ENCODE data around the gene CYSLTR2.

- no peak for TF ChIP-seq CTCF (conservative IDR thresholded peaks at IDR 0.05; ENCODE audit: low read depth, low read length)
- TF ChIP-seq EZH2phosphoT487 (IDR thresholded peaks at IDR 0.05; ENCODE audit: borderline replicate concordance, low read length), result no peak
- TF ChIP-seq EZH2 (IDR thresholded peaks at IDR 0.05; ENCODE audit: low read length, unreplicated experiment), result no peak
Measured at GRCh38 chr13:48720621-48721020, 66.9 kb downstream of the CYSLTR2 start.

All from PC-3 (cell line).